ENCODE data around the gene OARD1.

DNA sequence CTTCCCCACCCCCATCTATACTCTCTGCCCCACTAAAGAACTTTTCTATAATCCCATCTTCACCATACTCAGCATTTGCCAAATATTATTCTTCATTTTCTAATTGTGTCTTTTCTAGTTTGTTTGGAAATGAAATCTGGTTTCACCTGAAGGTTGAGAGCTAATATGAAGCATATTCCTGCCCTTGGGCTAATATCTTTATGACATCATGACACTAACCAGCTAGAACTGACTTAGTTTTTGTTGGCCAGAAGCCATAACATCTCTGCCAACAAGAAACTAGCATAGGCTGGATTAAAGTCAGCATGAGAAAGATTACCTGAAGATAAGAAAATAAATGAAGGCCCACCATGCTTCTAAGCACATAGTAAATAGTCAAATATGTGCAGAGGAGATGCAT is 49.9 kb downstream of the OARD1 start:
- TF ChIP-seq, protein P1, sequence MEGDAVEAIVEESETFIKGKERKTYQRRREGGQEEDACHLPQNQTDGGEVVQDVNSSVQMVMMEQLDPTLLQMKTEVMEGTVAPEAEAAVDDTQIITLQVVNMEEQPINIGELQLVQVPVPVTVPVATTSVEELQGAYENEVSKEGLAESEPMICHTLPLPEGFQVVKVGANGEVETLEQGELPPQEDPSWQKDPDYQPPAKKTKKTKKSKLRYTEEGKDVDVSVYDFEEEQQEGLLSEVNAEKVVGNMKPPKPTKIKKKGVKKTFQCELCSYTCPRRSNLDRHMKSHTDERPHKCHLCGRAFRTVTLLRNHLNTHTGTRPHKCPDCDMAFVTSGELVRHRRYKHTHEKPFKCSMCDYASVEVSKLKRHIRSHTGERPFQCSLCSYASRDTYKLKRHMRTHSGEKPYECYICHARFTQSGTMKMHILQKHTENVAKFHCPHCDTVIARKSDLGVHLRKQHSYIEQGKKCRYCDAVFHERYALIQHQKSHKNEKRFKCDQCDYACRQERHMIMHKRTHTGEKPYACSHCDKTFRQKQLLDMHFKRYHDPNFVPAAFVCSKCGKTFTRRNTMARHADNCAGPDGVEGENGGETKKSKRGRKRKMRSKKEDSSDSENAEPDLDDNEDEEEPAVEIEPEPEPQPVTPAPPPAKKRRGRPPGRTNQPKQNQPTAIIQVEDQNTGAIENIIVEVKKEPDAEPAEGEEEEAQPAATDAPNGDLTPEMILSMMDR (IDR thresholded peaks at IDR 0.05): no peak
- TF ChIP-seq POLR2AphosphoS5 (IDR thresholded peaks at IDR 0.05) (no peak), POLR2A (IDR thresholded peaks at IDR 0.05) (no peak)
